Stomach (tissue), 4 donors: ENCODE measurements around the gene DENND6B.

Experiments
- EP300 ChIP-seq: sonication (generic); formaldehyde crosslinking; IDR thresholded peaks from one replicate; pipeline ENCODE4 v1.6.1; 2017; ENCODE audit warnings: antibody characterized with exemption
- POLR2AphosphoS5 ChIP-seq, 3 donors: sonication (generic); formaldehyde crosslinking; IDR thresholded peaks; one replicate each; pipeline ENCODE4 v1.6.1; 2016; ENCODE audit warnings: antibody characterized with exemption in 3 of 3
- TF ChIP-seq, protein P1 (sequence below), 7 experiments: fragments of 450-650 bp in 4 of 7; fragments of 200-600 bp in 3 of 7; sonication (generic) in 3 of 7; IDR thresholded peaks; one replicate each; pipeline ENCODE4 v1.5.1; 2016 to 2019; ENCODE audit warnings: antibody characterized with exemption in 7 of 7, control low read depth in 2 of 7, mild to moderate bottlenecking in 1 of 7

- TF ChIP-seq, protein P1, sequence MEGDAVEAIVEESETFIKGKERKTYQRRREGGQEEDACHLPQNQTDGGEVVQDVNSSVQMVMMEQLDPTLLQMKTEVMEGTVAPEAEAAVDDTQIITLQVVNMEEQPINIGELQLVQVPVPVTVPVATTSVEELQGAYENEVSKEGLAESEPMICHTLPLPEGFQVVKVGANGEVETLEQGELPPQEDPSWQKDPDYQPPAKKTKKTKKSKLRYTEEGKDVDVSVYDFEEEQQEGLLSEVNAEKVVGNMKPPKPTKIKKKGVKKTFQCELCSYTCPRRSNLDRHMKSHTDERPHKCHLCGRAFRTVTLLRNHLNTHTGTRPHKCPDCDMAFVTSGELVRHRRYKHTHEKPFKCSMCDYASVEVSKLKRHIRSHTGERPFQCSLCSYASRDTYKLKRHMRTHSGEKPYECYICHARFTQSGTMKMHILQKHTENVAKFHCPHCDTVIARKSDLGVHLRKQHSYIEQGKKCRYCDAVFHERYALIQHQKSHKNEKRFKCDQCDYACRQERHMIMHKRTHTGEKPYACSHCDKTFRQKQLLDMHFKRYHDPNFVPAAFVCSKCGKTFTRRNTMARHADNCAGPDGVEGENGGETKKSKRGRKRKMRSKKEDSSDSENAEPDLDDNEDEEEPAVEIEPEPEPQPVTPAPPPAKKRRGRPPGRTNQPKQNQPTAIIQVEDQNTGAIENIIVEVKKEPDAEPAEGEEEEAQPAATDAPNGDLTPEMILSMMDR (IDR thresholded peaks at IDR 0.05): no peak
- TF ChIP-seq EP300: no peak
- TF ChIP-seq POLR2AphosphoS5 (IDR thresholded peaks at IDR 0.05): no peak
Observed at GRCh38 chr22:50297510-50298265, 29.1 kb downstream of the DENND6B start.
